WERI-Rb-1 (cell line): Measurements from ENCODE around the gene SF3B4.
A peak's percentile ranks its signal among the peaks of the same experiment; 100 is the strongest.

ENCODE experiments used
- DNase-seq: peaks from one replicate; pipeline ENCODE4 v3.0.0-alpha.2; 2020
- H3K27ac ChIP-seq: fragments of 250-450 bp; sonication (Bioruptor Pico); 2 replicates; pipeline ENCODE4 v1.5.1; 2020; ENCODE audit warnings: mild to moderate bottlenecking, moderate library complexity
- H3K27me3 ChIP-seq: fragments of 250-450 bp; sonication (Bioruptor Pico); 2 replicates; pipeline ENCODE4 v1.5.1; 2021; ENCODE audit warnings: mild to moderate bottlenecking, low read depth, moderate library complexity; ENCODE audit not compliant: insufficient read depth, severe bottlenecking
- H3K36me3 ChIP-seq: fragments of 250-450 bp; sonication (Bioruptor Pico); 2 replicates; pipeline ENCODE4 v1.5.1; 2020; ENCODE audit warnings: mild to moderate bottlenecking, moderate library complexity
- H3K4me3 ChIP-seq: 2 replicates; pipeline ENCODE4 v1.5.1; 2011; ENCODE audit warnings: low read depth, mild to moderate bottlenecking, control low read depth, low read length
- H3K9me3 ChIP-seq: fragments of 250-450 bp; sonication (Bioruptor Pico); 2 replicates; pipeline ENCODE4 v1.5.1; 2021; ENCODE audit warnings: mild to moderate bottlenecking, moderate library complexity; ENCODE audit not compliant: severe bottlenecking
- CTCF ChIP-seq: IDR thresholded peaks from 2 replicates; pipeline ENCODE4 v1.5.1; 2011; ENCODE audit warnings: low read depth, mild to moderate bottlenecking, control low read depth, inconsistent platforms, low read length

The SF3B4 gene

GRCh38 chr1:149931212-149931790 lies 3.7 kb upstream of the SF3B4 start:
- Histone ChIP-seq H3K27me3 (no peaks in the 10 kb centered on the region), H3K9me3 (peaks cover 2% of the 10 kb centered on the region), H3K27ac (no peak overlapping the region), H3K4me3 (no peak overlapping the region), H3K36me3 (peaks cover 11% of the 10 kb centered on the region)
- TF ChIP-seq CTCF: no peak
- no peak for DNase-seq

- DNase-seq: no peak
These were observed 2.3 kb upstream of the SF3B4 start for GRCh38 chr1:149929856-149930255.

DNA sequence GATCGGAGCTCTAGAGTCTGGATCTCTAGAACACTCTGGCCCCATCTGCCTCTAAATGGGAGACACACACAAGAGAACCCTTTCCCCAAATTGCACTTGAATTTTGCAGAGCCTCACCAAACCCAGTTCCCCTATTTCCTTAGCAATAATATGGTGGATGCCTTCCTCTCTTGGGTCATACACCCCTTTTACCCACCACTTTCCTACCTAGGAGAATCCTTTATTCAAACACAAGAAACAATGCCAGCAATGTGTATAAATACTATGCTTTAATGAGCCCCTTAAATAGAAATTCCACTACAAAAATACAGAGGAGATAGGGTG lies 760 bp upstream of the SF3B4 start:
- peaks cover 2% of the 10 kb centered on the region for H3K9me3 ChIP-seq
- H3K36me3 ChIP-seq: peaks cover 41% of the 10 kb centered on the region
- H3K4me3 ChIP-seq: peak overlapping the region; percentile 98
- no peak for DNase-seq
- H3K27ac ChIP-seq: peak overlapping the region; percentile 89
- no peaks in the 10 kb centered on the region for H3K27me3 ChIP-seq
- no peak for TF ChIP-seq CTCF

More at GRCh38 chr1:149929856-149930255, 2.3 kb upstream of the SF3B4 start:
- Histone ChIP-seq H3K36me3 (peaks cover 26% of the 10 kb centered on the region), H3K27me3 (no peaks in the 10 kb centered on the region), H3K27ac (no peak overlapping the region), H3K4me3 (no peak overlapping the region), H3K9me3 (peaks cover 2% of the 10 kb centered on the region)
- no peak for TF ChIP-seq CTCF

- peak overlapping the region; percentile 89 for H3K27ac ChIP-seq
- no peaks in the 10 kb centered on the region for H3K27me3 ChIP-seq
- no peak for DNase-seq
- peaks cover 2% of the 10 kb centered on the region for H3K9me3 ChIP-seq
- no peak for TF ChIP-seq CTCF
- H3K4me3 ChIP-seq: peak overlapping the region; percentile 98
- peaks cover 52% of the 10 kb centered on the region for H3K36me3 ChIP-seq
These were observed 494 bp downstream of the SF3B4 start for GRCh38 chr1:149927056-149927562.

DNA sequence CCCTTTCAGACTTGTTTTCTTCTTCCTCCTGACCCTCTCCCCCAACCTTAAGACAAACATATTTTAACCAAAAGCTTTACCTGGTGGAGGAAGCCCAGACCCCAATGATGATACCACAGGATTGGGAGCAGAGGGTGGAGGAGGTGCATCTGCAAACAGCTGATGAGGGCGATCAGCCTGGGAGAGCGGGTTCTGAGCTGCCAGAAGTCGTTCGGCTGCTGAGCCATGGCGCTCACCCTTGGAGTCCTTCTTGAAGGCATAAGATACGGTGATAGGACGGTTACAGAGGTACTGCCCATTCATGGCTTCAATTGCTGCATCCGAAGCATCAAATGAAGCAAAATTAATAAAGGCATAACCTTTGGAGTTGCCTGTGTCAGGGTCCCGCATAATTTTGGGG lies 1.3 kb downstream of the SF3B4 start:
- Histone ChIP-seq H3K27ac (no peak overlapping the region), H3K27me3 (no peaks in the 10 kb centered on the region), H3K36me3 (peaks cover 60% of the 10 kb centered on the region), H3K4me3 (no peak overlapping the region), H3K9me3 (peaks cover 2% of the 10 kb centered on the region)
- DNase-seq: no peak
- no peak for TF ChIP-seq CTCF

DNA sequence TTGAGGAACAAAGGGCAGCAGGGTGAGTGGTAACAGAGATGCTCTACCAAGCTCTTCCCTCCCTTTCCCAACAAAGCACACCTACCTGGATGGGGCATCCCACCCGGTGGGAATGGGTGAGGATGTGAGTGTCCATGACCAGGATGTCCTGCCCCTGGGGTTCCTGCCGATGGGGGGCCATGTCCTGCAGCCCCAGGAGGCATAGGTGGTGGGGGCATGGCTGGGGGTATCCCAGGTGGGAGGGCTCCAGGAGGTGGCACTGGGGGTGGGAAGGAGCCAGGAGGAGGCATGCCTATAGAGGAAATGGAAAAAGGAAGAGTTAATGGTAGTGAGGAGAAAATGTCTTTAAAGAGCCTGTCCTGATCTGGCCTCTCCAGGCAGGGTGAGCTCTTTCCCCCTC lies 1.9 kb downstream of the SF3B4 start:
- no peak for DNase-seq
- Histone ChIP-seq H3K36me3 (peaks cover 61% of the 10 kb centered on the region), H3K4me3 (no peak overlapping the region), H3K27ac (no peak overlapping the region), H3K27me3 (no peaks in the 10 kb centered on the region), H3K9me3 (peaks cover 2% of the 10 kb centered on the region)
- no peak for TF ChIP-seq CTCF
